Mesenchymal stem cell (in vitro differentiated cells and primary cell): ENCODE results near the gene CLTCL1.
A peak's percentile ranks its signal among the peaks of the same experiment; 100 is the strongest.

Source experiments
- DNase-seq: peaks from one replicate; pipeline ENCODE4 v3.0.0-alpha.2; 2013
- H2AFZ ChIP-seq: one replicate; pipeline ENCODE4 v1.6.1; 2013; ENCODE audit warnings: low read depth, mild to moderate bottlenecking, control low read depth, inconsistent platforms, low read length, moderate library complexity
- H2AK5ac ChIP-seq: 2 replicates; pipeline ENCODE4 v1.6.1; 2013; ENCODE audit warnings: low read length, moderate library complexity, mild to moderate bottlenecking, inconsistent platforms; ENCODE audit not compliant: severe bottlenecking
- H2BK120ac ChIP-seq: one replicate; pipeline ENCODE4 v1.6.1; 2013; ENCODE audit warnings: low read depth, mild to moderate bottlenecking, inconsistent platforms, low read length, moderate library complexity
- H2BK12ac ChIP-seq, 2 experiments: one replicate each; pipeline ENCODE4 v1.6.1; 2013; ENCODE audit warnings: inconsistent platforms in 2 of 2, low read length in 2 of 2, mild to moderate bottlenecking in 2 of 2, moderate library complexity in 2 of 2, control low read depth in 1 of 2
- H2BK15ac ChIP-seq: one replicate; pipeline ENCODE4 v1.6.1; 2013; ENCODE audit warnings: mild to moderate bottlenecking, low read depth, inconsistent platforms; ENCODE audit not compliant: poor library complexity, severe bottlenecking
- H2BK5ac ChIP-seq: 2 replicates; pipeline ENCODE4 v1.6.1; 2013; ENCODE audit warnings: low read depth, mild to moderate bottlenecking, low read length, control low read depth, inconsistent platforms; ENCODE audit not compliant: poor library complexity, severe bottlenecking
- H3K14ac ChIP-seq, 2 experiments: one replicate each; pipeline ENCODE4 v1.6.1; 2013; ENCODE audit warnings: inconsistent platforms in 2 of 2, low read length in 2 of 2, control low read depth in 1 of 2, mild to moderate bottlenecking in 1 of 2, moderate library complexity in 1 of 2
- H3K18ac ChIP-seq, 2 experiments: one replicate each; pipeline ENCODE4 v1.6.1; 2013; ENCODE audit warnings: inconsistent platforms in 2 of 2, low read length in 2 of 2, control low read depth in 1 of 2, low read depth in 1 of 2, mild to moderate bottlenecking in 1 of 2
- H3K23ac ChIP-seq, 2 experiments: one replicate each; pipeline ENCODE4 v1.6.1; 2013; ENCODE audit warnings: inconsistent platforms in 2 of 2, low read length in 2 of 2, mild to moderate bottlenecking in 2 of 2, moderate library complexity in 2 of 2, control low read depth in 1 of 2
- H3K27ac ChIP-seq: 2 replicates; pipeline ENCODE4 v1.5.1; 2013; ENCODE audit warnings: mild to moderate bottlenecking, moderate library complexity, low read length, control low read depth, inconsistent platforms; ENCODE audit not compliant: poor library complexity, severe bottlenecking
- H3K27me3 ChIP-seq, 2 experiments: 2 replicates each; pipeline versions ENCODE4 v1.6.1 to v1.7.0; 2013; ENCODE audit warnings: low read length in 2 of 2, mild to moderate bottlenecking in 2 of 2, moderate library complexity in 2 of 2, control low read depth in 1 of 2, inconsistent platforms in 1 of 2; ENCODE audit not compliant: control insufficient read depth in 1 of 2, insufficient read depth in 1 of 2
- H3K36me3 ChIP-seq, 2 experiments: 2 replicates each; pipeline versions ENCODE4 v1.6.1 to v1.7.0; 2013; ENCODE audit warnings: low read length in 2 of 2, control low read depth in 1 of 2, inconsistent platforms in 1 of 2, low read depth in 1 of 2, mild to moderate bottlenecking in 1 of 2; ENCODE audit not compliant: insufficient read depth in 2 of 2, control insufficient read depth in 1 of 2
- H3K4ac ChIP-seq, 2 experiments: one replicate each; pipeline ENCODE4 v1.6.1; 2013; ENCODE audit warnings: inconsistent platforms in 2 of 2, low read length in 2 of 2, mild to moderate bottlenecking in 2 of 2, moderate library complexity in 2 of 2, control low read depth in 1 of 2, low read depth in 1 of 2
- H3K4me1 ChIP-seq: 2 replicates; pipeline ENCODE4 v1.6.1; 2013; ENCODE audit warnings: low read depth, low read length, control low read depth; ENCODE audit not compliant: control insufficient read depth, insufficient read depth
- H3K4me2 ChIP-seq: 2 replicates; pipeline ENCODE4 v1.6.1; 2013; ENCODE audit warnings: low read length, mild to moderate bottlenecking, inconsistent platforms; ENCODE audit not compliant: poor library complexity, severe bottlenecking
- H3K4me3 ChIP-seq, 2 experiments: 2 replicates each; pipeline versions ENCODE4 v1.5.1 to v1.7.0; 2013; ENCODE audit warnings: low read length in 2 of 2, mild to moderate bottlenecking in 2 of 2, control low read depth in 1 of 2, low read depth in 1 of 2; ENCODE audit not compliant: insufficient read depth in 1 of 2
- H3K79me1 ChIP-seq: replicated peaks from 2 replicates; pipeline ENCODE4 v1.6.1; 2013; ENCODE audit warnings: mild to moderate bottlenecking, control low read depth, low read length, inconsistent platforms; ENCODE audit not compliant: poor library complexity, severe bottlenecking
- H3K9ac ChIP-seq: 2 replicates; pipeline ENCODE4 v1.7.0; 2013; ENCODE audit warnings: mild to moderate bottlenecking, low read length, moderate library complexity
- H3K9me3 ChIP-seq: 2 replicates; pipeline ENCODE4 v1.7.0; 2013; ENCODE audit warnings: mild to moderate bottlenecking, low read length; ENCODE audit not compliant: control insufficient read depth
- H4K8ac ChIP-seq: one replicate; pipeline ENCODE4 v1.6.1; 2013; ENCODE audit warnings: inconsistent platforms, mild to moderate bottlenecking, low read length, moderate library complexity
- H4K91ac ChIP-seq: one replicate; pipeline ENCODE4 v1.6.1; 2013; ENCODE audit warnings: mild to moderate bottlenecking, low read length, inconsistent platforms
- WGBS: methylation state at CpG from one replicate; pipeline ENCODE4 v1.1.7; 2013; ENCODE audit warnings: mixed read lengths; 5-methylcytosine and 5-hydroxymethylcytosine counted together

The CLTCL1 gene

GRCh38 chr22:19176175-19176643, 115.3 kb downstream of the CLTCL1 start:
- Histone ChIP-seq H2AK5ac (no peak overlapping the region), H3K4me3 (no peak overlapping the region), H3K9ac (no peak overlapping the region), H3K4me2 (no peak overlapping the region), H2BK5ac (no peak overlapping the region), H3K9me3 (no peaks in the 10 kb centered on the region), H3K79me1 (peaks cover 14% of the 10 kb centered on the region), H3K18ac (no peak overlapping the region), H4K91ac (peak overlapping the region; percentile 49), H2BK120ac (no peak overlapping the region), H3K23ac (no peak overlapping the region), H2AFZ (no peak overlapping the region), H3K36me3 (peaks cover 15 to 51% of the 10 kb centered on the region in 2 experiments), H2BK12ac (no peak overlapping the region), H3K27me3 (no peaks in the 10 kb centered on the region), H3K4me1 (peaks cover 60% of the 10 kb centered on the region), H4K8ac (no peak overlapping the region), H3K27ac (no peak overlapping the region), H2BK15ac (no peak overlapping the region), H3K4ac (no peak overlapping the region), H3K14ac (no peak overlapping the region)
- 83% methylated on average over 11 of the region's 12 CpGs for WGBS
- no peak for DNase-seq

- H3K4me1 ChIP-seq: peaks cover 65% of the 10 kb centered on the region
- H2AK5ac ChIP-seq: no peak overlapping the region
- no peaks in the 10 kb centered on the region for H3K27me3 ChIP-seq
- no peak overlapping the region for H2AFZ ChIP-seq
- peak overlapping the region; percentile 49 for H4K91ac ChIP-seq
- no peak overlapping the region for H2BK120ac ChIP-seq
- DNase-seq: no peak
- no peak overlapping the region for H3K27ac ChIP-seq
- no peaks in the 10 kb centered on the region for H3K9me3 ChIP-seq
- H2BK15ac ChIP-seq: no peak overlapping the region
- no peak overlapping the region for H3K18ac ChIP-seq
- 88% methylated on average over 18 of the region's 21 CpGs for WGBS
- H3K4ac ChIP-seq: peak overlapping the region in 1 of 2 experiments; percentile 13
- peak overlapping the region; percentile 5 for H4K8ac ChIP-seq
- no peak overlapping the region for H3K9ac ChIP-seq
- no peak overlapping the region for H3K14ac ChIP-seq
- H2BK5ac ChIP-seq: no peak overlapping the region
- peaks cover 14% of the 10 kb centered on the region for H3K79me1 ChIP-seq
- H3K4me2 ChIP-seq: no peak overlapping the region
- peaks cover 15 to 47% of the 10 kb centered on the region in 2 experiments for H3K36me3 ChIP-seq
- no peak overlapping the region for H3K23ac ChIP-seq
- H3K4me3 ChIP-seq: no peak overlapping the region
- no peak overlapping the region for H2BK12ac ChIP-seq
Observed at GRCh38 chr22:19175602-19176174, 115.8 kb downstream of the CLTCL1 start.

GRCh38 chr22:19175026-19175601, 116.4 kb downstream of the CLTCL1 start:
- Histone ChIP-seq H3K23ac (no peak overlapping the region), H3K18ac (peak overlapping the region in 1 of 2 experiments; percentile 24), H2BK5ac (no peak overlapping the region), H3K4me2 (no peak overlapping the region), H2BK15ac (no peak overlapping the region), H3K4me1 (peaks cover 68% of the 10 kb centered on the region), H3K79me1 (peaks cover 14% of the 10 kb centered on the region), H4K91ac (peak overlapping the region; percentile 47), H3K27me3 (peaks cover 0 to 2% of the 10 kb centered on the region in 2 experiments), H3K9me3 (no peaks in the 10 kb centered on the region), H3K27ac (peak overlapping the region; percentile 52), H2BK12ac (no peak overlapping the region), H4K8ac (peak overlapping the region; percentile 1), H3K9ac (no peak overlapping the region), H2AK5ac (peak overlapping the region; percentile 14), H2BK120ac (peak overlapping the region; percentile 13), H3K4me3 (no peak overlapping the region), H3K14ac (no peak overlapping the region), H2AFZ (no peak overlapping the region), H3K36me3 (peaks cover 15 to 42% of the 10 kb centered on the region in 2 experiments), H3K4ac (peak overlapping the region in 1 of 2 experiments; percentile 13)
- DNase-seq: no peak
- 91% methylated on average over 7 of the region's 7 CpGs for WGBS

- 49% methylated on average over 14 of the region's 14 CpGs for WGBS
- peak; percentile 56 for DNase-seq
Observed at GRCh38 chr22:19174106-19175025, 117.2 kb downstream of the CLTCL1 start.

More at GRCh38 chr22:19174106-19175025, 117.2 kb downstream of the CLTCL1 start:
- Histone ChIP-seq H2AK5ac (no peak overlapping the region), H2BK5ac (no peak overlapping the region), H3K4ac (no peak overlapping the region), H2AFZ (no peak overlapping the region), H3K4me2 (peak overlapping the region; percentile 12), H3K4me1 (peaks cover 68% of the 10 kb centered on the region), H4K8ac (peak overlapping the region; percentile 1), H3K79me1 (peaks cover 14% of the 10 kb centered on the region), H3K23ac (no peak overlapping the region), H2BK12ac (peak overlapping the region in 1 of 2 experiments; percentile 4), H4K91ac (peak overlapping the region; percentile 66), H3K9ac (no peak overlapping the region), H3K9me3 (no peaks in the 10 kb centered on the region), H3K18ac (no peak overlapping the region), H2BK15ac (no peak overlapping the region), H3K14ac (no peak overlapping the region), H2BK120ac (no peak overlapping the region), H3K27ac (peak overlapping the region; percentile 52), H3K36me3 (peaks cover 15 to 42% of the 10 kb centered on the region in 2 experiments), H3K27me3 (peaks cover 6 to 9% of the 10 kb centered on the region in 2 experiments), H3K4me3 (peak overlapping the region in 1 of 2 experiments; percentile 90)
